Stimulated activated CD4-positive, alpha-beta T cell treated with anti-CD3 and anti-CD28 coated beads, Interleukin-4, amount 100 ng/mL, for 4 hours (primary cell): Measurements from ENCODE around the gene DNAJC22.
"Not testable (repeated sequence)": the region's sequence is repeated elsewhere in the genome, so short reads cannot be mapped to it uniquely, and the experiment has no call there.

Experiments used
- DNase-seq, 2 experiments: peaks; one replicate each; pipeline ENCODE4 v3.0.0-alpha.2; 2020

The DNAJC22 gene

GRCh38 chr12:49375406-49375805 is 28.7 kb downstream of the DNAJC22 start:
- no peak for DNase-seq

GRCh38 chr12:49377386-49377785 is 30.7 kb downstream of the DNAJC22 start:
- no peak for DNase-seq

DNA sequence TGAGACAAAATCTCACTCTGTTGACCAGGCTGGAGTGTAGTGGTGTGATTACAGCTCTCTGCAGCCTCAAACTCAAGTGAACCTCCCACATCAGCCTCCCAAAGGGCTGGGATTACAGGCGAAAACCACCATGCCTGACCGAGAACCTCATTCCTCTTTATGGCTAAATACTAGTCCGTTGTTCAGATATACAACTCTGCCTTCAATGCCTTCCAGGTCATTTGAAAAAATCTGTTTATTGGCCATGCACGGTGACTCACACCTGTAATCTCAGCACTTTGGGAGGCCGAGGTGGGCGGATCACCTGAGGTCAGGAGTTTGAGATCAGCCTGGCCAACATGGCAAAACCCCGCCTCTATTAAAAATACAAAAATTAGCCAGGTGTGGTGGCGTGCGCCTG is 33.5 kb downstream of the DNAJC22 start:
- DNase-seq: not testable (repeated sequence)

DNA sequence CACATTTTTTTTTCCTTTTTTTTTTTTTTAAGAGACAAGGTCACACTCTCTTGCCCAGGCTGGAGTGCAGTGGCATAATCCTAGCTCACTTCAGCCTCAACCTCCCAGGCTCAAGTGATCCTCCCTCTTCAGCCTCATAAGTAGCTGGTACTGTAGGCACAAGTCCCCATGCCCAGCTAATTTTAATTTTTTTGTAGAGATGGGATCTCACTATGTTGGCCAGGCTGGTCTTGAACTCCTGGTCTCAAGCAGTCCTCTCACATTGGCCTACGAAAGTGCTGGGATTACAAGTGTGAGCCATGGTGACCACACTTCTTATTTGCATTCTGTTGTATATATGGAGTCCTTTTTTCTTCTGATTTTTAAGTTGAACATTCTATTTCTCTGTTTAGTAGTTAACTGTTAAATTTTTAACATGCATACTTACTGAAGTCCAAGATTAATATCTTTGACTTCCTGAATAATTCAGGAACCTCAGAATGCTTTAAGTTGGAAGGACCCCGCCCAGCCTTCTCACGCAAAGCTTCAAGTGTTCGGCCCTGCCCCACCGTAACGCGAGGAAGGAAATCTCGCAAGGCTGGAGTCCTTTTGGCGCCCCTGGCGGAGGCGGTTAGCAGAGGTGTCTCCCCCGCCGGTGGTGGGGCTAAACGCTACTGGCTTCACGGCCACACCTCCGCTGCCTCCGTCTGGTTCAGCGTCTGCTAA is 42.1 kb downstream of the DNAJC22 start:
- peak; percentile 47 to 58 for DNase-seq

- no peak for DNase-seq
Observed at GRCh38 chr12:49389387-49389703, 42.7 kb downstream of the DNAJC22 start.

- DNase-seq: no peak
Observed at GRCh38 chr12:49397000-49397399, 50.3 kb downstream of the DNAJC22 start.

DNA sequence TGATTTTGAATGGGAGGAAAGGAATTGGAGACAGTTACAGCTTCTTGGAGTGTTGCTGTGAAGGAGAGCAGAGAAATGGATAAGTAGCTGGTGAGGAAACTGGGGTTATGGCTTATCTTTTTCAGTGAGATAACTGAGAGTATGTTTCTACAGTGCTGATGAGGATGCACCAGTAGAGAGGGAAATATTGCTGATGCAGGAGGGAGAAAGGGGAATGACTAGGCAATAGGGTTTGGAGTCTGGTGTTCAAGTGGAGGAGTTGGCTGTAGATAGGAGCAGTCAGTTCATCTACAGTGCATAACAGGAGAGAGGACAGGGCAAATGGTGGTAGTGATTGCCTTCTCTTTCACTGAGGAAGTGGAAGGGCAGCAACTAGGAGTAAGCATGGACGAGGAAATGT is 53.6 kb downstream of the DNAJC22 start:
- DNase-seq: no peak
